ENCODE measurements around the gene HERC6.
"Not testable (repeated sequence)": the region's sequence is repeated elsewhere in the genome, so short reads cannot be mapped to it uniquely, and the experiment has no call there.

The HERC6 gene

GRCh38 chr4:88447371-88448095 lies 68.9 kb downstream of the HERC6 start:
- DNase-seq (ENCODE audit: low spot score) = no peak

DNA sequence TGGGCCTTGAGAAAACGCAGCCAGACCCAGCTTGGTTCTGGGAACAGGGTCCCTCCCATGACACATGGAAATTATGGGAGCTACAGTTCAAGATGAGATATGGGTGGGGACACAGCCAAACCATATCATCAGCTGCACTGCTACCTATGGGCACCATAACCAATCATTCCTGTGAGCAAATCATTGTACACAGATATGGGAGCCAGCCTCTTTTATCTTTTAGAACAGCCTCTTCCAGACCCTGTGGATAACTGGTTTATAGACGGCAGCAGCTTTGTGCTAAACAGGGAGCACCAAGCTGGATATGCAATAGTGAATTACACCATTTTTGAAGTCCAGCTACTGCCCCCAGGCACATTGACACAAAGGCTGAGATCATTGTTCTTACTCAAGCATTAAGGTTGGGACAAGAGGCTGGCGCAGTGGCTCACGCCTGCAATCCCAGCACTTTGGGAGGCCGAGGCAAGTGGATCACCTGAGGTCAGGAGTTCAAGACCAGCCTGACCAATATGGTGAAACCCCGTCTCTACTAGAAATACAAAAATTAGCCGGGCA lies 69.6 kb downstream of the HERC6 start:
- DNase-seq (ENCODE audit: low spot score) = not testable (repeated sequence)

DNA sequence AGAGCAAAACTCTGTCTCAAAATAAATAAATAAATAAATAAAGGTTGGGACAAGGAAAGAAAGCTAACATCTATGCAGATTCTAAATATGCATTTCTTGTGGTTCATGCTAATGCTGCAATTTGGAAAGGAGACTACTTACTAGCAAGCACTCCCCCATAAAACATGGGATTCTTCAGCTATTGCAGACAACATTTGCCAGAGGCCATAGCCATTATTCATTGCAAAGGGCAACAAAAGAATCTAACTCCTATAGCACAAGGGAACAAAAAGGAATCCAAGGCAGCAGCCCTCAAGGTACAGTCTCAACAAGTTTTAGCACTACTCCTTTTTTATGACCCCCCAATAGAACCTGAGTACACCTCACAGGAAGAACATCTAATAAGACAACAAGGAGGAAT lies 70.2 kb downstream of the HERC6 start:
- DNase-seq (ENCODE audit: low spot score) = no peak

- no peak for DNase-seq (ENCODE audit: low spot score)
Observed at GRCh38 chr4:88449290-88449689, 70.6 kb downstream of the HERC6 start.

DNA sequence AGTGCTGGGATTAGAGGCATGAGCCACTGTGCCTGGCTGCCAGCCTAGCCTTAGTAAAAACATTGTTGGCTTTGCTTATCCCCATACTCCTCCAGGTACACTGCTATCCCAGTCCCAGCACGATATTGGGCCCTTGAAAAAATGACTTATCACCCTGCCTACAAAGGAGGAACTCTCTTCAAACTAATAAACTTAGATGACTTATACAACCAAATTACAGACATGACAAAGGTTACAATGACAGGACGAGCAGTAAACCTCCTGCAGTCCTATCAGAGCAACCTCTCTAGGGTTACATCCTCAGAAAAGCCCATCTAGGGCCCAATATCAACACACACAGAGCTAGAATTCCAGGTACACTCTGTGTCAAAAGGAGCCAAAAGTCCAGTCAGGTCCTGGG lies 72.6 kb downstream of the HERC6 start:
- no peak for DNase-seq (ENCODE audit: low spot score)

DNA sequence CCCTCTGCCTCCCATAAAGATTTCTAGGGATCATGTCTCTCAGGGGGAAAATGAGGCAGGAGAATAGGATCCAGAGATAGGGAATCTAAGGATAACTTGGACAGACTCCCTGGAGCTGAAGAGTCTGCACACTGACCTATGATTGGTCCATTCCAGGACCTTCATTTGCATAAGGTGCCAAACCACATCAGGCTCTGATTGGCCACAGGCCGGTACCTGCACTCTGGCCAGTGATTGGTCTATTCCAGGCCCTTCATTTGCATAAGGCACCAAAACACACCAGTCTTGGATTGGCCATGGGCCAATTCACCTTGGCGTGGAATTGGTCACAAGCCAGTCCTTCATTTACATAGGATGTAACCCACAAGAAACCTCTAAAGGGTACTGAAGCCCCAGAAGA lies 74.3 kb downstream of the HERC6 start:
- no peak for DNase-seq (ENCODE audit: low spot score)

DNA sequence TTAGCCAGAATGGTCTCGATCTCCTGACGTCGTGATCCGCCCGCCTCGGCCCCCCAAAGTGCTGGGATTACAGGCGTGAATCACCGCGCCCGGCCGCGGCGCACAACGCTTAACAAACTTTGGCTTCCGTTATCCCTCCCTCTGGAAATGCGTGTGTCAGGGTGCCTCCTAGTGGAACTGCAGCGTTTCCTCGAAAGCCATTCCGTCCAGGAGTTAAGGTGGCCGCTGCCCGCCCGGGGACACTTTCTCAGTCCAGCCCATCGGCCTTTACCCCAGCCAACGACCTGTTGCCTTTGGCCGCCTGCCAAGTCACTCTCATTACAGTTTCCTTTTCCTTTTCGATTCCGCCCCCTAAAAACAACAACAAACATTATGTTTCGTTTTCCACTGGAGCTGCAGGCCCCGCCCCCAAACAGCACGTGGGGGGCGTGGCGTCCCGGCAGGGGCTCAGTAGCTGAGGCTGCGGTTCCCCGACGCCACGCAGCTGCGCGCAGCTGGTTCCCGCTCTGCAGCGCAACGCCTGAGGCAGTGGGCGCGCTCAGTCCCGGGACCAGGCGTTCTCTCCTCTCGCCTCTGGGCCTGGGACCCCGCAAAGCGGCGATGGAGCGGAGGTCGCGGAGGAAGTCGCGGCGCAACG lies 78.1 kb downstream of the HERC6 start, which contains the start of gene HERC5:
Gene HERC5, plus strand, starts transcription at position 450 of the 637 bp plus-strand sequence. Its CDS starts 151 bp downstream, at position 601.
- DNase-seq (ENCODE audit: low spot score) = peak; percentile 83

DNA sequence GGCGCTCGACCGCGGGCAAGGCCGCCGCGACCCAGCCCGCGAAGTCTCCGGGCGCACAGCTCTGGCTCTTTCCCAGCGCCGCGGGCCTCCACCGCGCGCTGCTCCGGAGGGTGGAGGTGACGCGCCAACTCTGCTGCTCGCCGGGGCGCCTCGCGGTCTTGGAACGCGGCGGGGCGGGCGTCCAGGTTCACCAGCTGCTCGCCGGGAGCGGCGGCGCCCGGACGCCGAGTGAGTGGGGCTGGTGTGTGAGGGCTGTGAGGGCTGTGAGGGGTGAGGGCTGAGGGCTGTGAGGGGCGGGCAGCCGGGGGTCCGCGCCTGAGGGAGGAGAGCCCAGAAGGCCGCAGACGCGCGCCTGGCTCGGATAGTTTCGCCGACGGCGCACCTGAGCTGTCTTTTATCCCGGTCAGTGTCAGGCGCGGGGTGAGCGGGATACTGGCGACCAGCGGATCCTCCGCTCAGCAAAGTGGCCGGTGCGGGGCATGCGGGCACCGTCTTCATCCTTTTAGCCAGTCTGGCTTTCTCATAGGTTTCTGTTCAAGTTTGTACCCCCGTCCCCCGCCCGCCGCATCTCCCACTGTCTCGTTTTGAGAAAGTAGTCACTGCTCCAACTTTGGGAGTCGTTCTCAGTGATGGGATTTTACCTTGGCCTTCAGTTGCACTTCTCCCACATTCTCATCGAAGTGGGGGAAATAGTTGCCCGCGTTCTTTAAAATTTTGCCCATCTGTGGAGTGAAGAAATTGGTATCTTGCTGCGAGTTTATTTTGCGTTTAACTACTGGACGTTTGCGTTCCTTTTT lies 78.9 kb downstream of the HERC6 start:
- no peak for DNase-seq (ENCODE audit: low spot score)

DNA sequence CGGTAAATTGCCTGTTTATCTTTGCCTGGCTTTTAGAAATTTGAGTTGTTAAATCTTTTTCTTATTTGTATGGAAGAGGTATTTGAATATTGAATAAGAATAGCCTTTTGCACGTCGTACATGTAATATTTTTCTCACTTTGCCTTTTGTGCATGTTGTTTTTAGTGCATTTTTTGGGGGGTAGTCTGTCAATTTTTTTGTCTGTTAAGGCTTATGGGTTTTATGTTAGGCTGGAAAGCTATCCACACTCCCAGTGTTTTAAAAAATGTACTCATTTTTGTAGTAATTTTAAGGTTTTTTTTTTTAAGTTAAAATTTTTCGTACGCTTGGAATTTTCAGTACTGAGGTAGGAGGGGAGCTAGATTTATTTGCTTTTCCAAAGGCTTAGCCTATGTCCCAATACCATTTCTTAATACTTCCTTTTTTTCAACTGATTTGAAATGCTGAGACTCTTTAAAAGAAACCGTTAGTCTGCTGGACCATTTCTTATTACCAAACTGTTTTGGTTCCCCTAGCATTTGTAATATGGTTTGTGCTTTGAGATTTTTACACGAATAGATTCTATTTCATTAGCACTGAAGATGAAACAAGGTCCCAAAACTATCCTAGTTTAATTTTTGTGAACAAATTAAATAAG lies 79.6 kb downstream of the HERC6 start:
- DNase-seq (ENCODE audit: low spot score) = no peak

DNA sequence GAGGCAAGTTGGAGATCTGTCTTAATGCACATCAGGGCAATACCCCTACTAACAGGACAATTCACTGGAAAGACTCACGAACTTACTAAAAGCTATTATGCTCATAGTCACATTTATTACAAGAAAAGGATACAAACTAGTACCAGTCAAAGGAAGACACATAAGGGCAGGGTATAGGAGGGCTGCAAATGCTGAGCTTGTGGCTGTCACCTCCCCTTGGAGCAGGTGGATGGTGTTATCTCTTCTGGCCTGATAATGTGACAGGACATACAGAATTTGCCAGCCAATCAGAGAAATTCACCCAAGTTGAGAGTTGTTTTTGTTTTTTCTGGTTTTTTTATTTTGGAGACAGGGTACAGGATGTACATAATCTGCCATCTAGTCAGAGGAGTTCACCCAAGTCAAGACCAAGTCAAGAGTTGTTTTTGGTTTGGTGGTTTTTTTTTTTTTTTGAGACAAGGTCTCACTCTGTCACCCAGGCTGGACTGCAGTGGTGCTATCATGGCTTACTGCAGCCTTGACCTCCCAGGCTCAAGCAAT lies 87.1 kb downstream of the HERC6 start:
- DNase-seq (ENCODE audit: low spot score) = no peak

DNA sequence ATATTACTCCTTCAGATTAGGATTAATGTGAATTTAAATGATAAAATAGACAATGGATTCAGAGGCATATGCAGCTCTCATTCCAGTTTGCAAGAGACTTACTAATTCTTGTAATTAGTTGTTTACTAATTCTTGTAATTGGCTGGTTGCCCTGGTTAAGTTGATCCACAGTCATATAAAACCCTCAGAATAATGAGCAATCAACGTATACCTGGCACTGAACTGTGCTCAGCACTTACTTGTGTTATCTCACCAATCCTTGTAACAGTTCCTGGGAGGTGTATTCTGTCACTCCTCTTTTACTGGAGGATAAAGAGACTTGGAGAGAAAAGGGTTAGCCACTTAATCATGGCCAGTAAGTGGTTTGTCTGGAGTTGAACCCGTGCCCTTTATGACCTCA lies 88.7 kb downstream of the HERC6 start:
- no peak for DNase-seq (ENCODE audit: low spot score)

DNA sequence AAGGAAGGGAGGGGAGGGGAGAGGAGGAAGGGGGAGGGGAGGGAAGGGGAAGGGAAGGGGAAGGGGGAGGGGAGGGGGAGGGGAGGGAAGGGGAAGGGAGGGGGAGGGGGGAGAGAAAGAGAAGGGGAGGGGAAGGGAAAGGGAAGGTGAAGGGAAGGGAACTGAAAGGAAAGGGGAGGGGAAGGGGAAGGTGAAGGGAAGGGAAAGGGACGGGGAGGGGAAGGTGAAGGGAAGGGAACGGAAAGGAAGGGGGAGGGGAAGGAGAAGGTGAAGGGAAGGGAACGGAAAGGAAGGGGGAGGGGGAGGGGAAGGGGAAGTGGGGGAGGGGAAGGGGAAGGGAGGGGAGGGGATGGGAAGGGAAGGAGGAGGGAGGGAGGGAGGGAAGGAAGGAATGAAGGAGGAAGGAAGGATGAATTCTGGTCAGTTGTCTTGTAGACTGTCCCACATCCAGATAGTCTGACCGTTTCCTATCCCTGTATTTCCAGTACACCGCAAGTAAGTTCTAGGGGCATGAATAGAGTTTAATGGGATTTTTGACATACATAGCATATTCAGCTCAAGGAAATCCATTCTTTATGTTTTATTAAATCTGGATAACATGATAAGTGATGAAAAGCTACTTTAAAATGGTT lies 98.7 kb downstream of the HERC6 start:
- DNase-seq (ENCODE audit: low spot score) = no peak

DNA sequence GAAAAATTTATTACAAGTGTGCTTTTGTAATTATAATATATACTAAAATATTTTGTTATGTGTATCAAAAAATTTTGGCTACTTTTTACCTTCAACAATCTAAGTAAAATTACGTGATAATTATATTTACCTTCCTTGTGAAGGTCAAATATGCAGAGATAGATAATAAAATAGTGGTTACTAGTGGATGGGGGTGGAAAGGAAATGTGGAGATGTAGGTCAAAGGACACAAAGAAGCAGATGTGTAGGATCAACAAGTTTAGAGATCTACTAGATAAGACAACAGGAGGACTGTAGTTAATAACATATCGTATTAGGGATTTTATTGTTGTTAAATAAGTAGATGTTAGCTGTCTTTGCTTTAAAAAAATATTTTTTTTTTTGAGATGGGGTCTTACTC lies 99.6 kb downstream of the HERC6 start:
- DNase-seq (ENCODE audit: low spot score) = no peak

DNA sequence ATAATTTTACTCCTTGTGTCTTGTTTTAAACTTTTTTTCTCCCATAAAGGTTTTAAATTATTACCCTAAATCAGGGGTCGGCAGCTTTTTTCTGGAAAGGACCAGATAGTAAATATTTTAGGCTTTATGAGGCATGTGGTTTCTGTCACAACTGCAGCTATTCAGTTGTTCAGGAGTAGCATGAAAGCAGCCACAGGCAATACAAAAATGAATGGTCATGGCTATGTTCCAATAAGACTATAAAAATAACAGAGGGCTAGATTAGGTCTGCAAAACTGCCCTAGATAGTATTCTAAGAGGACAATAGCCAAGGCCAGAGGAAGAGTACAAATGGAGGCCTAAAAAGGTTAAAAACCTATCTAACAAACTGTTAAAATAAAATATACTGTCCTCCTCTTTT lies 102.9 kb downstream of the HERC6 start:
- no peak for DNase-seq (ENCODE audit: low spot score)

GRCh38 chr4:88489100-88489761 lies 110.6 kb downstream of the HERC6 start:
- DNase-seq (ENCODE audit: low spot score) = no peak
